ENCODE data around the gene FRMD4A.

DNA sequence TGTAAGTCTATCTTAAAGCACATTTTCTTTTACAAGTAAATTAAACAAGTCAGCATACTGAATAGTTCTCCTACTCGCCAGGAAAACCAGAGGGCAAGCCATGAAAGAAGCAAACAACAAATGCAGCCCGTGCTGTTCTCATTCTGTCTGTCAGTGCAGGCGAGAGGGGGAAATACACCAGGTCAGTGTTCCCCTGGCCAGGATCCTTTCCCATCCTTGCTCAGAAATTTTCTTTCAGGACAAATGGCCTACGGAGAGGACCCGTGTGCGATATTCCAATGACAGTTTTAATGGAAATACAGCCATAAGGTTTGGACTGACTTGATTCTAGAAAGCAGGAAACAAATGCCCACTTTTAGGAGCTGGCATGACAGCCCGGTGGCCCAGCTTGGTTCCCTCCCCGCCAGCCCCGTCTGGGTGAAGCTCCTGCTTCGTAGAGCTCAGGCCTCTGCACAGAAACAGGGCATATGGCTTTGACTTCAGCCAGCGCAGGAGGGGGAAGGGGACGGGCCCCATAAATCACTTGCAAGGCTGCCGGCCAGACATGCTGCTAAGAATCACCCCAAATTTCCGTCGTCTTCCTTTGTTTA, 67.8 kb downstream of the FRMD4A start:
- TF ChIP-seq FOXA1 (IDR thresholded peaks at IDR 0.05) (no peak), ELF4 (IDR thresholded peaks at IDR 0.05) (no peak), CTBP1 (IDR thresholded peaks at IDR 0.05; ENCODE audit: borderline replicate concordance) (no peak)
